Smooth muscle cell of the umbilical artery (primary cell): ENCODE measurements around the gene ACBD3. TPM values are rescaled to one million over a fixed set of nuclear protein-coding genes. Genes with fewer than 3 reads are reported as not detected.

Source experiments
- total RNA-seq: library from RNA; depleted of rRNA; stranded (reverse); fragments of >200 nt; gene quantifications from 2 replicates; pipeline ENCODE4 v1.2.3, GENCODE V29; 2014

ACBD3 gene
- total RNA-seq, result 90.9 and 108 TPM in 2 replicates

DNA sequence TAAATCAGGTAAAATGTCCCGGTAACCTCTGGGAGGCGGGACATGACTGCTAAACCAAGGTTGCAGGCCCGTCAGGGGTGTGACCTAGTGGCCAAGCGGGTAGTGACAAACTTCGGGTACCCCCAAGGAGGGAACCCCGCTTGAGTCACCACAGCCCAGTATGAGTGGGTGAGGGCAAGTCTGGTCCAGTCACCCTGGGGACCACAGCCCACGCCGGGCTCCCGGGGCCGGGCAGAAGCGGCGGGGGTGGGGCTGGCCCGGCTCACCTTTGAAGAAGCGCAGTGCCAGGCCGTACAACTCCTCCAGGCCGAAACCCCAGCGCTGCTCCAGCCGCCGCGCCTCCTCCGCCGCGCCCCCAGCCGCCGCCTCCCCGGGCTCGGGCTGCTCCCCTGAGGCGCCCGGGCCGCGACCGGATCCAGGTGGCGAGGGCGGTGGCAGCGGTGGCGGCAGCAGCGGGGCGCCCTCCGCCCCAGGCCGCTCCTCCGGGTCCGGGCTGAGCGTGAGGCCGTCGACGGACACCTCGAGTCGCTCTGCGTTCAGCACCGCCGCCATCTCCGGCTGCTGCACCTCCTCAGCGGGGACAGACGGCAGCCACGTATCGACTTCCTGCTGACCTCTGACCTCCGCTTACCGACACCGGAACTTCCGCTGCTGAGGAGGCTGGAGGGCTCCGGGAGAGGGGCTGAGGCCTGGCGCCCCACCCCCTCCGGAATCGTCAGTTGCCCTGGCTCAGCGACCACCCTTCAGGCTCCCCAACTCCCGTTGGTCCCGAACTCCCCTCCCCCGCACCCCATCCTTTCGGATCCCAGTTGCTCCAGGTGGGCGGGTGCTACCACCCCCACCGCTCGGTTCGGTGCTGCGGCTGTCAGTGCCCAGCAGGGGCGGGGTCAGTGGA, at the start of gene ACBD3:
Gene ACBD3 (minus strand): TSS at position 618 of the 895 bp plus-strand sequence. CDS start 66 bp downstream, at position 552.

GRCh38 chr1:226223157-226223785, 36.7 kb upstream of the ACBD3 start, which contains the start of gene MIXL1:
Gene MIXL1 (plus strand): TSS chr1:226223664. CDS start chr1:226223682, 18 bp downstream.

Other genes starting within 250 kb of the ACBD3 start
- not detected in 2 replicates for gene LEFTY2, start 245.5 kb downstream of the ACBD3 start, total RNA-seq
- gene SDE2, start 187.4 kb downstream of the ACBD3 start, total RNA-seq, result 26.7 TPM in 2 replicates
- 112 and 136 TPM in 2 replicates for gene H3-3A, start 124.0 kb downstream of the ACBD3 start, total RNA-seq
- not detected in 2 replicates for gene MIXL1, start 36.9 kb upstream of the ACBD3 start, total RNA-seq
- gene LIN9, start 122.4 kb upstream of the ACBD3 start, total RNA-seq, result 1.8 and 5.0 TPM in 2 replicates
- gene PARP1, start 221.4 kb upstream of the ACBD3 start, total RNA-seq, result 51.7 and 109 TPM in 2 replicates